Brain microvascular endothelial cell (primary cell): ENCODE results near the gene STAT5A.
"Not testable (repeated sequence)": the region's sequence is repeated elsewhere in the genome, so short reads cannot be mapped to it uniquely, and the experiment has no call there.

Experiments
- DNase-seq: peaks from one replicate; pipeline ENCODE4 v3.0.0-alpha.2; 2020
- H3K27ac ChIP-seq: fragments of 250-450 bp; sonication (Bioruptor Pico); 2 replicates; pipeline ENCODE4 v1.5.1; 2020; ENCODE audit warnings: mild to moderate bottlenecking, moderate library complexity
- H3K27me3 ChIP-seq: fragments of 250-450 bp; sonication (Bioruptor Pico); replicated peaks from 2 replicates; pipeline ENCODE4 v1.5.1; 2020; ENCODE audit warnings: mild to moderate bottlenecking
- H3K36me3 ChIP-seq: fragments of 250-450 bp; sonication (Bioruptor Pico); replicated peaks from 2 replicates; pipeline ENCODE4 v1.5.1; 2020; ENCODE audit warnings: mild to moderate bottlenecking
- H3K4me3 ChIP-seq: 2 replicates; pipeline ENCODE4 v1.5.1; 2011; ENCODE audit warnings: low read depth, mild to moderate bottlenecking, control low read depth, low read length, moderate library complexity
- CTCF ChIP-seq: IDR thresholded peaks from 2 replicates; pipeline ENCODE4 v1.5.1; 2011; ENCODE audit warnings: low read depth, mild to moderate bottlenecking, moderate library complexity, low read length, control low read depth, inconsistent platforms; ENCODE audit errors: missing control alignments
- in situ Hi-C: cut with HindIII; loops from 2 replicates; pipeline ENCODE4 v1.10.0; 2017; ENCODE audit warnings: low sequenced_read_pairs, low pct_ligation_motif_present

STAT5A gene

DNA sequence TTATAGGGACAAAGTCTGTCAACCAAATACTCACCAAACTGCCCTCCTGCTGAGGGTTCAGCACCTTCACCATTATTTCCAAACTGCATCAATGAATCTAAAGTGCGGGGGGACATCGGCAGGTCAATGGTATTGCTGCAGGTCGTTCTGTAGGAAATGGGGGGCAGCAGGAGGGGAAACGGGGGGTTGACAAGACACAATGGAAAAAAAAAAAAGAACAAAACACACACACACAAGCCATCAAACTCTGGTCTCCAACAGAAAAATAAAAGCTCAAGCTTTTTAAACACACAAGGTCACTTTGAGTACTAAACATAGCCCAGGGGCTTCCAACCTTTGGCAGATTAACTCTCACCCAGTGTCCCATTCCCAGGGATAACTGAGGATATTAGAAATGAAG, 28.5 kb downstream of the STAT5A start:
- no peak for DNase-seq
- H3K27me3 ChIP-seq = no peaks in the 10 kb centered on the region
- H3K27ac ChIP-seq = no peak overlapping the region
- TF ChIP-seq CTCF = no peak
- in situ Hi-C loops = loop anchor here (25.0 kb wide), 1 partner anchor 196 kb away; no protein-coding TSS in a partner anchor
- H3K36me3 ChIP-seq = peaks cover 53% of the 10 kb centered on the region
- no peak overlapping the region for H3K4me3 ChIP-seq

DNA sequence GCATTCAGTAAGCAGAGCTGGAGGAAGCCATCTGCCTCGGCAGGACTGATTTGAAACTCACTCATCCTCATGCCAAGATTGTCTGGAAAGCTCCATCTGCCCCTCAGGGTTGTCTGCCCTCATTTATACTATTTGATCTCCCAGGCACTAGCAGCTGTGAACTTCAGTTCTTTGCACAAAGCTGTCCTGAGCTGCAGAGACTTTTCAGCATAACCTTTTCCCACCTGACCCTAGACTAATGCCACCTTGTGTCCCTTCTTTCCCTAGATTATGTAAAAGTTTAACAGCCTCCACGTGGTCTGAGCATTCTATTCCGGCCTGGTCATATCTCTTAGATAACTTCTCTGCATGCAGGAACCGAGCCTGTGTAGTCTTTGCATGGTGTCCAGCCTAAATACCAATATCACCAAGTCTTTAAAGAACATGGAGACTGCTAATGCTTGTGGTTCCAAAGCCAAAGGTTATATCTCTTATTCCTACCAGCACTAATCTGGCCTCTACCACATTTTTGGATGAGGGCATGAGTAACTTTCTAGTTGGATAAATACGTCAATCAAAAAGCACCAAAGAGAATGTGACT, 29.1 kb downstream of the STAT5A start:
- in situ Hi-C loops = loop anchor here (25.0 kb wide), 1 partner anchor 195 kb away; no protein-coding TSS in a partner anchor
- Histone ChIP-seq H3K27ac (no peak overlapping the region), H3K4me3 (no peak overlapping the region), H3K27me3 (no peaks in the 10 kb centered on the region), H3K36me3 (peaks cover 59% of the 10 kb centered on the region)
- TF ChIP-seq CTCF = no peak
- DNase-seq = no peak

GRCh38 chr17:42317967-42318366, 29.7 kb downstream of the STAT5A start:
- not testable (repeated sequence) for DNase-seq, H3K4me3 ChIP-seq, H3K27me3 ChIP-seq, H3K27ac ChIP-seq
- in situ Hi-C loops = loop anchor here (25.0 kb wide), 1 partner anchor 194 kb away; no protein-coding TSS in a partner anchor
- H3K36me3 ChIP-seq = peaks cover 64% of the 10 kb centered on the region

DNA sequence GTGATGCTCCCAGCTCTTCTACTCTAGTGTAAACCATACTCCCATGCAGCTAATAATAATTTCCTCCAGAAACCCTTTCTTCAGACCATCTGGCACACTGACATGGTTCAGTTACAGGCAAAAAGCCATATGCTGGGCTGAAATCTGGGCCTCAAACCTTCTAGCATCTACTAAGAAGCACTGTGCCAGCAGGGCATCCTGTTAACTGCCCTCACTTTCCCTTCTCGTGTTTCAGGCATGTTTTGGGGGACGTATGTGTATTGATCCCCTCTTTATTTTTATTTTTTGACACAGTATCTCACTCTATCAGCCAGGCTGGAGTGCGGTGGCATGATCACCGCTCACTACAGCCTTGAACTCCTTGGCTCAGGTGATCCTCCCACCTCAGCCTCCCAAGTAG, 33.3 kb downstream of the STAT5A start:
- TF ChIP-seq CTCF = no peak
- H3K27ac ChIP-seq = no peak overlapping the region
- H3K36me3 ChIP-seq = peaks cover 59% of the 10 kb centered on the region
- in situ Hi-C loops = loop anchor here (25.0 kb wide), 1 partner anchor 191 kb away; no protein-coding TSS in a partner anchor
- H3K27me3 ChIP-seq = no peaks in the 10 kb centered on the region
- H3K4me3 ChIP-seq = no peak overlapping the region
- no peak for DNase-seq

DNA sequence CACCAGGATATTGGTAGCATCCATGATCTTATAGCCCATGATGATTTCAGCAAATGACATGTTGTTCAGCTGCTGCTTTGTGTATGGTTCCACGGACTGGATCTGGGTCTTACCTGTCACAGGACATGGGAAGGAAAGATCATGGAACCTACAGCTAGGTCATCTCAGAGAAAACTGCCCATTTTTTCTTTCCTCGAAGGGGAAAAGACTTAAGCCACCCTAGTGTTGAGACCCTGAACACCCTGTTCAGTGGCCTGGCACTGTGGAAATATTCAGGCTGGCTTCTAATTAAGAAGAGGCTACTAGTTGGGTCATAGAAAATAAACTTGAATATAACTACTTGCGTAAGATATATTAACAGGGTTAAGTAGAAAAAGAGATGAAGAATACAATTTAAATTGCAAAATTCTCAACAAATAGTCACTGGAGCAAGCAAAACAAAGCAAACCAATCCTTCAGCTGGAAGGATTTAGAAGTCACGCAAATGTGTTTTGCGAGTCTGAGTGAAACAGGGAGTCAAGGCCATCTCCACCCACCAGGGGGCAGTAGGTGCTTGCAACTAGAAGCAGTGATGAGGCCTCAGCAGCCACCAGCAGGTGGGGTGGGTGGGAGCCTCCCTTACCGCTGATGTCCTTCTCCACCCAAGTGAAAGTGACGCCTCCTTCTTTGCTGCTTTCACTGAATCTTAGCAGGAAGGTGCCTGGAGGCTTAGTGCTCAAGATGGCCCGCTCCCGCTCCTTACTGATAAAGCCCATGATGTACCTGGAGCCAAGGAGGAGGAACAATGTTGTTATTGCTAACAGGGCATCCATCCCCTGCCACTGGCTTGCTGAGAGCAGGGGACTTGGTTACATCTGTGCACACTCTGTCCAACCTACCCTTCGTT, 34.3 kb downstream of the STAT5A start:
- no peak overlapping the region for H3K27ac ChIP-seq
- DNase-seq = peak; percentile 91

More for the DNA sequence above, 34.3 kb downstream of the STAT5A start:
- in situ Hi-C loops = loop anchor here (25.0 kb wide), 1 partner anchor 190 kb away; no protein-coding TSS in a partner anchor
- Histone ChIP-seq H3K36me3 (peaks cover 58% of the 10 kb centered on the region), H3K27me3 (no peaks in the 10 kb centered on the region), H3K4me3 (no peak overlapping the region)
- peak; percentile 100 for TF ChIP-seq CTCF
